ENCODE data around the gene HIVEP2.

The HIVEP2 gene

GRCh38 chr6:142764311-142764710, 180.7 kb downstream of the HIVEP2 start:
- Mint-ChIP-seq H3K4me1 (ENCODE audit: low read depth) (peaks cover 13% of the 10 kb centered on the region), H3K36me3 (ENCODE audit: low read depth) (peaks cover 56% of the 10 kb centered on the region), H3K4me3 (no peak overlapping the region), H3K27ac (no peak overlapping the region), H3K9me3 (no peaks in the 10 kb centered on the region), H3K27me3 (ENCODE audit: low read depth) (no peaks in the 10 kb centered on the region)

GRCh38 chr6:142763205-142763604, 181.8 kb downstream of the HIVEP2 start:
- Mint-ChIP-seq H3K9me3 (no peaks in the 10 kb centered on the region), H3K27me3 (ENCODE audit: low read depth) (no peaks in the 10 kb centered on the region), H3K36me3 (ENCODE audit: low read depth) (peaks cover 51% of the 10 kb centered on the region), H3K4me1 (ENCODE audit: low read depth) (peaks cover 13% of the 10 kb centered on the region), H3K4me3 (no peak overlapping the region), H3K27ac (no peak overlapping the region)

GRCh38 chr6:142761756-142762155, 183.2 kb downstream of the HIVEP2 start:
- H3K4me1 Mint-ChIP-seq (ENCODE audit: low read depth), result peaks cover 15% of the 10 kb centered on the region
- H3K9me3 Mint-ChIP-seq, result no peaks in the 10 kb centered on the region
- no peaks in the 10 kb centered on the region for H3K27me3 Mint-ChIP-seq (ENCODE audit: low read depth)
- no peak overlapping the region for H3K27ac Mint-ChIP-seq
- no peak overlapping the region for H3K4me3 Mint-ChIP-seq
- H3K36me3 Mint-ChIP-seq (ENCODE audit: low read depth), result peaks cover 52% of the 10 kb centered on the region

GRCh38 chr6:142760152-142760551, 184.8 kb downstream of the HIVEP2 start:
- Mint-ChIP-seq H3K27me3 (ENCODE audit: low read depth) (no peaks in the 10 kb centered on the region), H3K36me3 (ENCODE audit: low read depth) (peaks cover 60% of the 10 kb centered on the region), H3K9me3 (no peaks in the 10 kb centered on the region), H3K4me1 (ENCODE audit: low read depth) (peaks cover 27% of the 10 kb centered on the region), H3K27ac (no peak overlapping the region), H3K4me3 (no peak overlapping the region)

- Mint-ChIP-seq H3K4me3 (no peak overlapping the region), H3K9me3 (no peaks in the 10 kb centered on the region), H3K27ac (no peak overlapping the region), H3K36me3 (ENCODE audit: low read depth) (peaks cover 61% of the 10 kb centered on the region), H3K4me1 (ENCODE audit: low read depth) (peaks cover 29% of the 10 kb centered on the region), H3K27me3 (ENCODE audit: low read depth) (no peaks in the 10 kb centered on the region)
Measured at GRCh38 chr6:142758629-142759025, 186.3 kb downstream of the HIVEP2 start.

- H3K27me3 Mint-ChIP-seq (ENCODE audit: low read depth), result no peaks in the 10 kb centered on the region
- H3K4me1 Mint-ChIP-seq (ENCODE audit: low read depth), result peaks cover 28% of the 10 kb centered on the region
- H3K27ac Mint-ChIP-seq, result no peak overlapping the region
- H3K36me3 Mint-ChIP-seq (ENCODE audit: low read depth), result peaks cover 66% of the 10 kb centered on the region
- H3K4me3 Mint-ChIP-seq, result no peak overlapping the region
- H3K9me3 Mint-ChIP-seq, result no peaks in the 10 kb centered on the region
Measured at GRCh38 chr6:142757852-142758628, 186.9 kb downstream of the HIVEP2 start.

GRCh38 chr6:142756215-142756630, 188.8 kb downstream of the HIVEP2 start:
- Mint-ChIP-seq H3K4me3 (no peak overlapping the region), H3K4me1 (ENCODE audit: low read depth) (peaks cover 21% of the 10 kb centered on the region), H3K27me3 (ENCODE audit: low read depth) (no peaks in the 10 kb centered on the region), H3K27ac (no peak overlapping the region), H3K36me3 (ENCODE audit: low read depth) (peaks cover 58% of the 10 kb centered on the region), H3K9me3 (no peaks in the 10 kb centered on the region)

GRCh38 chr6:142753196-142753595, 191.8 kb downstream of the HIVEP2 start:
- no peaks in the 10 kb centered on the region for H3K27me3 Mint-ChIP-seq (ENCODE audit: low read depth)
- H3K36me3 Mint-ChIP-seq (ENCODE audit: low read depth), result peaks cover 38% of the 10 kb centered on the region
- H3K4me1 Mint-ChIP-seq (ENCODE audit: low read depth), result peaks cover 21% of the 10 kb centered on the region
- H3K27ac Mint-ChIP-seq, result no peak overlapping the region
- no peak overlapping the region for H3K4me3 Mint-ChIP-seq
- no peaks in the 10 kb centered on the region for H3K9me3 Mint-ChIP-seq

GRCh38 chr6:142752348-142752747, 192.6 kb downstream of the HIVEP2 start:
- Mint-ChIP-seq H3K4me1 (ENCODE audit: low read depth) (peaks cover 17% of the 10 kb centered on the region), H3K9me3 (no peaks in the 10 kb centered on the region), H3K27ac (no peak overlapping the region), H3K4me3 (no peak overlapping the region), H3K27me3 (ENCODE audit: low read depth) (no peaks in the 10 kb centered on the region), H3K36me3 (ENCODE audit: low read depth) (peaks cover 29% of the 10 kb centered on the region)

GRCh38 chr6:142751452-142751851, 193.5 kb downstream of the HIVEP2 start:
- no peak overlapping the region for H3K27ac Mint-ChIP-seq

GRCh38 chr6:142750998-142751397, 194.0 kb downstream of the HIVEP2 start:
- Mint-ChIP-seq H3K27ac (no peak overlapping the region), H3K36me3 (ENCODE audit: low read depth) (peaks cover 21% of the 10 kb centered on the region), H3K4me1 (ENCODE audit: low read depth) (peaks cover 8% of the 10 kb centered on the region), H3K9me3 (no peaks in the 10 kb centered on the region), H3K27me3 (ENCODE audit: low read depth) (no peaks in the 10 kb centered on the region), H3K4me3 (no peak overlapping the region)

More at GRCh38 chr6:142751452-142751851, 193.5 kb downstream of the HIVEP2 start:
- H3K4me3 Mint-ChIP-seq, result no peak overlapping the region
- no peaks in the 10 kb centered on the region for H3K27me3 Mint-ChIP-seq (ENCODE audit: low read depth)
- H3K9me3 Mint-ChIP-seq, result no peaks in the 10 kb centered on the region
- H3K36me3 Mint-ChIP-seq (ENCODE audit: low read depth), result peaks cover 24% of the 10 kb centered on the region
- peaks cover 11% of the 10 kb centered on the region for H3K4me1 Mint-ChIP-seq (ENCODE audit: low read depth)

GRCh38 chr6:142749556-142749955, 195.4 kb downstream of the HIVEP2 start:
- no peaks in the 10 kb centered on the region for H3K27me3 Mint-ChIP-seq (ENCODE audit: low read depth)

GRCh38 chr6:142746524-142746923, 198.5 kb downstream of the HIVEP2 start:
- no peak overlapping the region for H3K27ac Mint-ChIP-seq
- no peaks in the 10 kb centered on the region for H3K9me3 Mint-ChIP-seq
- H3K36me3 Mint-ChIP-seq (ENCODE audit: low read depth), result no peaks in the 10 kb centered on the region
- H3K4me1 Mint-ChIP-seq (ENCODE audit: low read depth), result no peaks in the 10 kb centered on the region
- no peaks in the 10 kb centered on the region for H3K27me3 Mint-ChIP-seq (ENCODE audit: low read depth)
- no peak overlapping the region for H3K4me3 Mint-ChIP-seq

More at GRCh38 chr6:142749556-142749955, 195.4 kb downstream of the HIVEP2 start:
- H3K4me1 Mint-ChIP-seq (ENCODE audit: low read depth), result no peaks in the 10 kb centered on the region
- H3K27ac Mint-ChIP-seq, result no peak overlapping the region
- no peaks in the 10 kb centered on the region for H3K9me3 Mint-ChIP-seq
- peaks cover 11% of the 10 kb centered on the region for H3K36me3 Mint-ChIP-seq (ENCODE audit: low read depth)
- no peak overlapping the region for H3K4me3 Mint-ChIP-seq

- H3K27ac Mint-ChIP-seq, result no peak overlapping the region
- H3K4me1 Mint-ChIP-seq (ENCODE audit: low read depth), result no peaks in the 10 kb centered on the region
- H3K9me3 Mint-ChIP-seq, result no peaks in the 10 kb centered on the region
- H3K36me3 Mint-ChIP-seq (ENCODE audit: low read depth), result no peaks in the 10 kb centered on the region
- H3K27me3 Mint-ChIP-seq (ENCODE audit: low read depth), result no peaks in the 10 kb centered on the region
- no peak overlapping the region for H3K4me3 Mint-ChIP-seq
Measured at GRCh38 chr6:142744836-142745235, 200.1 kb downstream of the HIVEP2 start.

- Mint-ChIP-seq H3K9me3 (no peaks in the 10 kb centered on the region), H3K4me3 (no peak overlapping the region), H3K36me3 (ENCODE audit: low read depth) (no peaks in the 10 kb centered on the region), H3K27me3 (ENCODE audit: low read depth) (no peaks in the 10 kb centered on the region), H3K27ac (no peak overlapping the region), H3K4me1 (ENCODE audit: low read depth) (no peaks in the 10 kb centered on the region)
Measured at GRCh38 chr6:142740449-142740848, 204.5 kb downstream of the HIVEP2 start.
